Keratinocyte (primary cell): ENCODE measurements around the gene RXRA. TPM values are rescaled to one million over a fixed set of nuclear protein-coding genes. Genes with fewer than 3 reads are reported as not detected.

Experiments used
- DNase-seq: peaks from one replicate; pipeline ENCODE4 v3.0.0-alpha.2; 2011; ENCODE audit warnings: low read depth, missing footprints, low spot score
- FAIRE-seq: peaks from 2 replicates; lab custom pipeline; 2011; peaks lifted over from hg19 to GRCh38; lab: Jason Lieb, UNC
- H2AFZ ChIP-seq: 2 replicates; pipeline ENCODE4 v1.6.0; 2012; ENCODE audit warnings: low read length, control low read depth, inconsistent platforms; ENCODE audit not compliant: control insufficient read depth
- H3K27ac ChIP-seq: 2 replicates; pipeline ENCODE4 v1.5.1; 2011; ENCODE audit warnings: low read length; ENCODE audit not compliant: control insufficient read depth, insufficient read depth
- H3K27me3 ChIP-seq: 3 replicates; pipeline ENCODE4 v1.6.0; 2011; ENCODE audit warnings: low read length; ENCODE audit not compliant: control insufficient read depth, insufficient read depth; ENCODE audit errors: extremely low read depth
- H3K36me3 ChIP-seq, 2 experiments: 2 replicates in 1 of 2; 3 replicates in 1 of 2; pipeline ENCODE4 v1.5.1; 2011; ENCODE audit warnings: low read length in 2 of 2, mild to moderate bottlenecking in 1 of 2; ENCODE audit not compliant: control insufficient read depth in 2 of 2, insufficient read depth in 2 of 2; ENCODE audit errors: extremely low read depth in 1 of 2
- H3K4me1 ChIP-seq: 3 replicates; pipeline ENCODE4 v1.5.1; 2011; ENCODE audit warnings: low read length; ENCODE audit not compliant: control insufficient read depth, insufficient read depth; ENCODE audit errors: extremely low read depth
- H3K4me2 ChIP-seq: 3 replicates; pipeline ENCODE4 v1.6.0; 2011; ENCODE audit warnings: low read depth, low read length; ENCODE audit not compliant: control insufficient read depth, insufficient read depth; ENCODE audit errors: extremely low read depth
- H3K4me3 ChIP-seq, 3 experiments: fragments of 200-600 bp in 1 of 3; sonication (generic) in 1 of 3; 2 replicates in 2 of 3; 3 replicates in 1 of 3; pipeline ENCODE4 v1.5.1; 2011 to 2016; ENCODE audit warnings: low read length in 3 of 3, mild to moderate bottlenecking in 3 of 3, control low read depth in 2 of 3, inconsistent platforms in 1 of 3, low read depth in 1 of 3, mixed read lengths in 1 of 3, mixed run types in 1 of 3, moderate library complexity in 1 of 3; ENCODE audit not compliant: control insufficient read depth in 2 of 3, insufficient read depth in 2 of 3; ENCODE audit errors: extremely low read depth in 1 of 3
- H3K79me2 ChIP-seq: 2 replicates; pipeline ENCODE4 v1.6.0; 2012; ENCODE audit warnings: low read length; ENCODE audit not compliant: control insufficient read depth, insufficient read depth
- H3K9ac ChIP-seq: 3 replicates; pipeline ENCODE4 v1.6.0; 2011; ENCODE audit warnings: low read length; ENCODE audit not compliant: control insufficient read depth, insufficient read depth; ENCODE audit errors: extremely low read depth
- H3K9me1 ChIP-seq: 3 replicates; pipeline ENCODE4 v1.6.0; 2011; ENCODE audit warnings: low read length; ENCODE audit not compliant: control insufficient read depth, insufficient read depth; ENCODE audit errors: extremely low read depth
- H3K9me3 ChIP-seq: 2 replicates; pipeline ENCODE4 v1.5.1; 2012; ENCODE audit warnings: low read depth, low read length; ENCODE audit not compliant: control insufficient read depth
- H4K20me1 ChIP-seq: 3 replicates; pipeline ENCODE4 v1.6.0; 2011; ENCODE audit warnings: low read length; ENCODE audit not compliant: control insufficient read depth, insufficient read depth; ENCODE audit errors: extremely low read depth
- EZH2 ChIP-seq: IDR thresholded peaks from one replicate; pipeline ENCODE4 v1.6.1; 2012; ENCODE audit warnings: inconsistent platforms, mild to moderate bottlenecking, low read length, moderate library complexity
- dilution Hi-C: fragments of 300-500 bp; cut with MboI; formaldehyde crosslinking; loops from one replicate; pipeline ENCODE4 v1.7.0; 2020; ENCODE audit warnings: low sequenced_read_pairs; ENCODE audit not compliant: extremely low pct_ligation_motif_present
- polyA plus RNA-seq, 5 experiments: library from polyadenylated mRNA; depleted of rRNA in 3 of 5; stranded (reverse) in 3 of 5; stranded (forward) in 1 of 5; unstranded in 1 of 5; fragments of >200 nt; gene quantifications; 1 replicate in 1 of 5; 2 replicates in 3 of 5; 3 replicates in 1 of 5; pipeline versions ENCODE4 v1.2.1 to v1.2.3, GENCODE V29; 2011 to 2012; ENCODE audit warnings: missing spikeins in 2 of 5, low read depth in 1 of 5, low replicate concordance in 1 of 5
- TF ChIP-seq, protein P1 (sequence below), 3 experiments: IDR thresholded peaks in 1 of 3; conservative IDR thresholded peaks in 1 of 3; optimal IDR thresholded peaks in 1 of 3; 2 replicates in 2 of 3; 3 replicates in 1 of 3; pipeline versions ENCODE3 to v1.5.1; 2011; ENCODE audit warnings: low read length in 3 of 3, mild to moderate bottlenecking in 3 of 3, moderate library complexity in 2 of 3, control low read depth in 1 of 3, inconsistent platforms in 1 of 3; ENCODE audit not compliant: insufficient read depth in 2 of 3; ENCODE audit errors: extremely low read depth in 1 of 3

Gene RXRA
- polyA plus RNA-seq, 1 donor (not counting 4 experiments of a cell fraction or from before 2014, with no cell fraction given) = 9.7 TPM

- Histone ChIP-seq H3K9ac (no peak overlapping the region), H3K4me1 (peaks cover 35% of the 10 kb centered on the region), H3K36me3 (peaks cover 23 to 26% of the 10 kb centered on the region in 2 experiments), H3K79me2 (no peaks in the 10 kb centered on the region), H3K9me3 (no peaks in the 10 kb centered on the region), H3K9me1 (peaks cover 3% of the 10 kb centered on the region), H2AFZ (no peak overlapping the region), H3K27me3 (no peaks in the 10 kb centered on the region), H3K4me2 (no peak overlapping the region), H4K20me1 (peaks cover 10% of the 10 kb centered on the region), H3K4me3 (no peak overlapping the region), H3K27ac (no peak overlapping the region)
- dilution Hi-C loops = no loop called here
- FAIRE-seq (no peak), DNase-seq (no peak)
- TF ChIP-seq, protein P1, sequence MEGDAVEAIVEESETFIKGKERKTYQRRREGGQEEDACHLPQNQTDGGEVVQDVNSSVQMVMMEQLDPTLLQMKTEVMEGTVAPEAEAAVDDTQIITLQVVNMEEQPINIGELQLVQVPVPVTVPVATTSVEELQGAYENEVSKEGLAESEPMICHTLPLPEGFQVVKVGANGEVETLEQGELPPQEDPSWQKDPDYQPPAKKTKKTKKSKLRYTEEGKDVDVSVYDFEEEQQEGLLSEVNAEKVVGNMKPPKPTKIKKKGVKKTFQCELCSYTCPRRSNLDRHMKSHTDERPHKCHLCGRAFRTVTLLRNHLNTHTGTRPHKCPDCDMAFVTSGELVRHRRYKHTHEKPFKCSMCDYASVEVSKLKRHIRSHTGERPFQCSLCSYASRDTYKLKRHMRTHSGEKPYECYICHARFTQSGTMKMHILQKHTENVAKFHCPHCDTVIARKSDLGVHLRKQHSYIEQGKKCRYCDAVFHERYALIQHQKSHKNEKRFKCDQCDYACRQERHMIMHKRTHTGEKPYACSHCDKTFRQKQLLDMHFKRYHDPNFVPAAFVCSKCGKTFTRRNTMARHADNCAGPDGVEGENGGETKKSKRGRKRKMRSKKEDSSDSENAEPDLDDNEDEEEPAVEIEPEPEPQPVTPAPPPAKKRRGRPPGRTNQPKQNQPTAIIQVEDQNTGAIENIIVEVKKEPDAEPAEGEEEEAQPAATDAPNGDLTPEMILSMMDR (optimal IDR thresholded peaks at IDR 0.05 in 1 of 3, IDR thresholded peaks at IDR 0.05 in 1 of 3, conservative IDR thresholded peaks at IDR 0.05 in 1 of 3; ENCODE audit: extremely low read depth in 1 of 3, insufficient read depth in 2 of 3, low read length in 3 of 3) = no peak
- no peak for TF ChIP-seq EZH2
Measured at GRCh38 chr9:134431626-134432025, 105.4 kb downstream of the RXRA start.

DNA sequence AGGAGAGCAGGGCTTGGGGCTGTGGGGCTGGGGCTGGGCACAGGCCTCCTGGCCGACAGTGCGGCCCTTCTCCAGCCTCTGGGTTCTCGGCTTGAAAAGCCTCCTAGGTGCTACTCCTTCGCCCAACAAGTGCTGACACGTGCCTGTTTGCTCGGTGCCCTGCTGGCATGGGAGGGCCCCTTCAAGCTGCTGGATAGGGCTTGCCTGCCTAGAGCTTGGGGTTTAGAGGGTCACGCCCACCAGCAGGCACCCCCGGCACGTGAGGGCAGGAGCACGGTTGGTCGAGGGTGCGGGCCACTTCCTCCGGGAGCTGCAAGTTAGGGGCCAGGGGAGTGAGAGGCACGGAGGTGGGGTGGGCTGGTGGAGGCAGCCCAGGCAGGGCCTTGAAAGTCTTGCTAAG lies 106.2 kb downstream of the RXRA start:
- Histone ChIP-seq H3K27me3 (no peaks in the 10 kb centered on the region), H3K9me3 (no peaks in the 10 kb centered on the region), H3K9ac (peak overlapping the region; percentile 15), H3K4me3 (no peak overlapping the region), H2AFZ (no peak overlapping the region), H3K4me2 (peak overlapping the region; percentile 51), H4K20me1 (peaks cover 10% of the 10 kb centered on the region), H3K27ac (peak overlapping the region; percentile 14), H3K9me1 (peaks cover 3% of the 10 kb centered on the region), H3K79me2 (no peaks in the 10 kb centered on the region), H3K4me1 (peaks cover 41% of the 10 kb centered on the region), H3K36me3 (peaks cover 23 to 26% of the 10 kb centered on the region in 2 experiments)
- no peak for DNase-seq
- dilution Hi-C loops = no loop called here
- FAIRE-seq = peak; percentile 76
- TF ChIP-seq, protein P1 (optimal IDR thresholded peaks at IDR 0.05 in 1 of 3, IDR thresholded peaks at IDR 0.05 in 1 of 3, conservative IDR thresholded peaks at IDR 0.05 in 1 of 3; ENCODE audit: extremely low read depth in 1 of 3, insufficient read depth in 2 of 3, low read length in 3 of 3) = no peak
